IMR-90 (cell line): ENCODE data around the gene ITFG1. TPM values are rescaled to one million over a fixed set of nuclear protein-coding genes. Genes with fewer than 3 reads are reported as not detected.
"Not testable (repeated sequence)": the region's sequence is repeated elsewhere in the genome, so short reads cannot be mapped to it uniquely, and the experiment has no call there.

Experiments used
- ATAC-seq: fragments of 200-7000 bp; cut with Tn5 transposase; 2 replicates; pipeline ENCODE4 v1.9.1; 2020; ENCODE audit warnings: low read depth, mild to moderate bottlenecking, moderate library complexity
- BruUV-seq: library from RNA; stranded (reverse); fragments of 400-500 nt; replicated peaks from 2 replicates; lab custom pipeline; 2021; lab: Mats Ljungman, UMichigan
- CTCF ChIA-PET: fragments of 300-600 bp; formaldehyde crosslinking; extraction: SDS; loops from one replicate; lab custom pipeline; 2021; ENCODE audit warnings: antibody characterized with exemption; lab: Yijun Ruan, JAX
- POLR2A ChIA-PET: fragments of 300-600 bp; sonication (Branson Sonifier 250); formaldehyde crosslinking; loops from one replicate; lab custom pipeline; 2022; ENCODE audit warnings: antibody characterized with exemption; ENCODE audit not compliant: unreplicated experiment; lab: Charles Lee
- DNase-seq: peaks from one replicate; pipeline ENCODE4 v3.0.0; 2013
- H2AFZ ChIP-seq: replicated peaks from 2 replicates; pipeline ENCODE3; 2013; ENCODE audit warnings: low read length, mild to moderate bottlenecking; ENCODE audit not compliant: poor library complexity
- H2AK5ac ChIP-seq: 2 replicates; pipeline ENCODE4 v1.6.1; 2013; ENCODE audit warnings: low read depth, low read length, inconsistent platforms
- H2AK9ac ChIP-seq: replicated peaks from 2 replicates; pipeline ENCODE3; 2013; ENCODE audit warnings: mild to moderate bottlenecking, low read depth, low read length, moderate library complexity; ENCODE audit not compliant: poor library complexity
- H2BK120ac ChIP-seq: 2 replicates; pipeline ENCODE4 v1.6.1; 2013; ENCODE audit warnings: low read depth, low read length, inconsistent platforms
- H2BK15ac ChIP-seq: 3 replicates; pipeline ENCODE4 v1.6.1; 2013; ENCODE audit warnings: low read depth, low read length, inconsistent platforms
- H2BK20ac ChIP-seq: 2 replicates; pipeline ENCODE4 v1.6.1; 2013; ENCODE audit warnings: low read depth, mild to moderate bottlenecking, inconsistent platforms, low read length, moderate library complexity
- H2BK5ac ChIP-seq: 2 replicates; pipeline ENCODE4 v1.6.1; 2013; ENCODE audit warnings: mild to moderate bottlenecking, low read depth, low read length, inconsistent platforms; ENCODE audit not compliant: poor library complexity, severe bottlenecking
- H3K14ac ChIP-seq: replicated peaks from 2 replicates; pipeline ENCODE4 v1.6.1; 2013; ENCODE audit warnings: low read depth, low read length, inconsistent platforms
- H3K18ac ChIP-seq: 2 replicates; pipeline ENCODE4 v1.6.1; 2013; ENCODE audit warnings: low read depth, low read length, control low read depth
- H3K23ac ChIP-seq: 2 replicates; pipeline ENCODE4 v1.6.1; 2013; ENCODE audit warnings: low read depth, low read length, inconsistent platforms
- H3K27ac ChIP-seq: 2 replicates; pipeline ENCODE4 v1.5.1; 2013; ENCODE audit warnings: mild to moderate bottlenecking, control low read depth, low read length; ENCODE audit not compliant: insufficient read depth
- H3K27me3 ChIP-seq: 2 replicates; pipeline ENCODE4 v1.6.1; 2013; ENCODE audit warnings: low read length; ENCODE audit not compliant: control insufficient read depth, insufficient read depth
- H3K36me3 ChIP-seq: 2 replicates; pipeline ENCODE4 v1.6.1; 2013; ENCODE audit warnings: low read length, mixed read lengths; ENCODE audit not compliant: control insufficient read depth, insufficient read depth
- H3K4ac ChIP-seq: 2 replicates; pipeline ENCODE4 v1.6.1; 2013; ENCODE audit warnings: low read depth, low read length, inconsistent platforms
- H3K4me1 ChIP-seq: 2 replicates; pipeline ENCODE4 v1.6.1; 2013; ENCODE audit warnings: low read length, mixed read lengths; ENCODE audit not compliant: control insufficient read depth, insufficient read depth
- H3K4me2 ChIP-seq: 2 replicates; pipeline ENCODE4 v1.6.1; 2013; ENCODE audit warnings: low read depth, mild to moderate bottlenecking, control low read depth, low read length, moderate library complexity
- H3K4me3 ChIP-seq: 2 replicates; pipeline ENCODE4 v1.5.1; 2013; ENCODE audit warnings: low read depth, mild to moderate bottlenecking, control low read depth, low read length, moderate library complexity; ENCODE audit not compliant: insufficient read depth
- H3K56ac ChIP-seq: 2 replicates; pipeline ENCODE4 v1.6.1; 2013; ENCODE audit warnings: low read length, inconsistent platforms; ENCODE audit not compliant: insufficient read depth; ENCODE audit errors: extremely low read depth
- H3K79me1 ChIP-seq, 2 experiments: 2 replicates each; pipeline ENCODE4 v1.6.1; 2013; ENCODE audit warnings: low read length in 2 of 2, inconsistent platforms in 1 of 2, low read depth in 1 of 2
- H3K9ac ChIP-seq: 2 replicates; pipeline ENCODE4 v1.6.1; 2013; ENCODE audit warnings: low read depth, low read length, control low read depth
- H3K9me1 ChIP-seq: 2 replicates; pipeline ENCODE4 v1.6.1; 2013; ENCODE audit warnings: low read length, inconsistent platforms; ENCODE audit not compliant: insufficient read depth
- H3K9me3 ChIP-seq: 2 replicates; pipeline ENCODE4 v1.6.1; 2013; ENCODE audit warnings: low read length; ENCODE audit not compliant: control insufficient read depth, insufficient read depth
- H4K20me1 ChIP-seq: 2 replicates; pipeline ENCODE4 v1.6.1; 2013; ENCODE audit warnings: low read length, inconsistent platforms; ENCODE audit not compliant: insufficient read depth
- H4K5ac ChIP-seq: 2 replicates; pipeline ENCODE4 v1.6.1; 2013; ENCODE audit warnings: mild to moderate bottlenecking, low read depth, low read length, control low read depth
- H4K8ac ChIP-seq, 2 experiments: 2 replicates each; pipeline ENCODE4 v1.6.1; 2013; ENCODE audit warnings: low read depth in 2 of 2, low read length in 2 of 2, control low read depth in 1 of 2, inconsistent platforms in 1 of 2
- H4K91ac ChIP-seq: 2 replicates; pipeline ENCODE4 v1.6.1; 2013; ENCODE audit warnings: low read depth, low read length, inconsistent platforms; ENCODE audit not compliant: insufficient read depth
- WGBS, 2 experiments: methylation state at CpG; one replicate each; pipeline versions ENCODE4 v1.1.5 to v1.1.7; 2013; ENCODE audit warnings: missing lambda C conversion rate in 2 of 2; ENCODE audit not compliant: insufficient read length in 1 of 2; ENCODE audit errors: extremely low coverage in 2 of 2; 5-methylcytosine and 5-hydroxymethylcytosine counted together
- dilution Hi-C: fragments of 300-500 bp; cut with HindIII; formaldehyde crosslinking; loops from one replicate; pipeline ENCODE4 v1.14.3; 2018; ENCODE audit warnings: low sequenced_read_pairs; ENCODE audit not compliant: unreplicated experiment
- in situ Hi-C: fragments of 300-500 bp; cut with MboI; formaldehyde crosslinking; loops from 3 replicates; pipeline ENCODE4 v1.14.3; 2019; ENCODE audit warnings: low sequenced_read_pairs, inconsistent platforms, mixed read lengths
- intact Hi-C: fragments of 100-400 bp; cut with micrococcal nuclease; formaldehyde crosslinking; loops from 2 replicates; pipeline ENCODE4 v1.10.0; 2022
- polyA plus RNA-seq, 3 experiments: library from polyadenylated mRNA; depleted of rRNA; stranded (reverse); fragments of >200 nt; gene quantifications; 2 replicates each; pipeline ENCODE4 v1.2.3, GENCODE V29; 2012; ENCODE audit warnings: low replicate concordance in 1 of 3
- total RNA-seq: library from RNA; depleted of rRNA; stranded (reverse); fragments of >200 nt; gene quantifications from 2 replicates; pipeline ENCODE4 v1.2.3, GENCODE V29; 2012

Gene ITFG1
- total and polyA plus RNA-seq, 2 of the 4 experiments (the other 2 are of a cell fraction) = 54.3 to 60.4 TPM

DNA sequence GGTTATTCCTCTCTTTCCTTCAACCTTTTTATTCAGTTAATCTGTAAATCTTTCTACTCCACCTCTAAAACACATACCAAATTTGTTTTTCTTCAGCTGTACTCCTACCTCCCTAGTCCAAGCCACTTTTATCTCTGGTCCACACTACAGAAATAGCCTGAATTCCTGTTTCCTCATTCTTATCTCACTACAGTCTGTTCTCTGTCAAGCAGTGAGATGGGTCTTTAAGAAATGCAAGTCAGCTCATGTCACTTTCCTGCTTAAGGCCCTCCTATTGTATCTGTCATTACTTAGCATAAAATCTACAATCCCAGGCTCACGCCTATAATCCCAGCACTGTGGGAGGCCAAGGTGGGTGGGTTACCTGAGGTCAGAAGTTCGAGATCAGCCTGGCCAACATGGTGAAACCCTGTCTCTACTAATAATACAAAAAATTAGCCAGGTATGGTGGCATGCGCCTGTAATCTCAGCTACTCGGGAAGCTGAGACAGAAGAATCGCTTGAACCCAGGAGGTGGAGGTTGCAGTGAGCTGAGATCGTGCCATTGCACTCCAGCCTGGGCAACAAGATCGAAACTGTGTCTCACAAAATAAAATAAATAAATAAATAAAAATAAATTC lies 7.3 kb upstream of the ITFG1 start:
- H3K27me3 ChIP-seq, H3K4me2 ChIP-seq, H4K8ac ChIP-seq, H2AFZ ChIP-seq, H2AK9ac ChIP-seq, H4K20me1 ChIP-seq, H3K56ac ChIP-seq, H2BK120ac ChIP-seq, H3K18ac ChIP-seq, H4K91ac ChIP-seq, H2BK5ac ChIP-seq, H3K4ac ChIP-seq, H3K4me1 ChIP-seq, H3K14ac ChIP-seq, H3K9me3 ChIP-seq, H3K9me1 ChIP-seq, H3K4me3 ChIP-seq, H2BK20ac ChIP-seq, H3K9ac ChIP-seq, DNase-seq, H3K36me3 ChIP-seq, BruUV-seq, H4K5ac ChIP-seq, POLR2A ChIA-PET, H2AK5ac ChIP-seq, dilution Hi-C loops, ATAC-seq, H3K23ac ChIP-seq, H3K27ac ChIP-seq, H2BK15ac ChIP-seq: not testable (repeated sequence)
- H3K79me1 ChIP-seq = peaks cover 20 to 52% of the 10 kb centered on the region in 2 experiments; a peak in 3 of 4 replicates
- in situ Hi-C loops (loop anchor here (25.0 kb wide), 1 partner anchor 694 kb away; the partner anchor contains the start of gene ABCC12), intact Hi-C loops (loop anchor here (10.0 kb wide), 2 partner anchors 267 to 417 kb away; no protein-coding TSS in a partner anchor)
- CTCF ChIA-PET = interaction anchor here (0.6 to 0.7 kb wide), 2 partner anchors 12 to 102 kb away, joined by 3 read pairs; no protein-coding TSS in a partner anchor
- WGBS, 2 experiments = no CpG with 5 or more reads among the region's 7 CpGs
